ENCODE measurements around the gene PPFIA4.

The PPFIA4 gene

GRCh38 chr1:203126866-203127665, 100.8 kb downstream of the PPFIA4 start:
- no peak for DNase-seq (ENCODE audit: low read depth)

GRCh38 chr1:203127666-203128430, 101.6 kb downstream of the PPFIA4 start, which contains the start of gene ADORA1:
ADORA1 (plus strand) TSS chr1:203127726; CDS start chr1:203128842, 1,116 bp downstream.
- no peak for DNase-seq (ENCODE audit: low read depth)

- no peak for DNase-seq (ENCODE audit: low read depth)
These were observed 102.1 kb downstream of the PPFIA4 start for GRCh38 chr1:203128431-203128715.
